Nephron (organoid): Measurements from ENCODE around the gene CACNA1I.

ENCODE experiments used
- H3K27ac Mint-ChIP-seq, 3 experiments: 2 replicates each; pipeline ENCODE4 v1.8.0; 2020; ENCODE audit warnings: mixed read lengths in 3 of 3, mild to moderate bottlenecking in 2 of 3, moderate library complexity in 1 of 3
- H3K27me3 Mint-ChIP-seq: 2 replicates; pipeline ENCODE4 v1.8.0; 2021; ENCODE audit warnings: low read depth, mild to moderate bottlenecking, moderate library complexity, mixed read lengths
- H3K36me3 Mint-ChIP-seq: 2 replicates; pipeline ENCODE4 v1.8.0; 2020; ENCODE audit warnings: low read depth, mixed read lengths
- H3K4me1 Mint-ChIP-seq: 2 replicates; pipeline ENCODE4 v1.8.0; 2020; ENCODE audit warnings: mixed read lengths
- H3K4me3 Mint-ChIP-seq, 3 experiments: 2 replicates each; pipeline ENCODE4 v1.8.0; 2020; ENCODE audit warnings: mild to moderate bottlenecking in 3 of 3, mixed read lengths in 3 of 3, moderate library complexity in 2 of 3
- H3K9me3 Mint-ChIP-seq: 2 replicates; pipeline ENCODE4 v1.8.0; 2020; ENCODE audit warnings: mixed read lengths
- CTCF ChIP-seq, 3 experiments: fragments of 200-600 bp; sonication (generic); IDR thresholded peaks; one replicate each; pipeline ENCODE4 v1.5.0; 2021; ENCODE audit warnings: antibody characterized with exemption in 3 of 3; ENCODE audit not compliant: unreplicated experiment in 3 of 3

Gene CACNA1I

GRCh38 chr22:39703091-39703490 lies 132.5 kb downstream of the CACNA1I start:
- Mint-ChIP-seq H3K27me3 (peaks cover 42% of the 10 kb centered on the region), H3K9me3 (no peaks in the 10 kb centered on the region), H3K27ac (peak overlapping the region; percentile 24 to 84 (median 76)), H3K4me1 (peaks cover 57% of the 10 kb centered on the region), H3K4me3 (peak overlapping the region in 1 of 3 experiments; percentile 41), H3K36me3 (no peaks in the 10 kb centered on the region)
- TF ChIP-seq CTCF (IDR thresholded peaks at IDR 0.05; ENCODE audit: unreplicated experiment in 3 of 3) = no peak

- Mint-ChIP-seq H3K27me3 (peaks cover 47% of the 10 kb centered on the region), H3K4me1 (peaks cover 62% of the 10 kb centered on the region), H3K27ac (peak overlapping the region; percentile 24 to 84 (median 76)), H3K36me3 (no peaks in the 10 kb centered on the region), H3K9me3 (no peaks in the 10 kb centered on the region), H3K4me3 (peak overlapping the region; percentile 46 to 68 (median 47))
- no peak for TF ChIP-seq CTCF (IDR thresholded peaks at IDR 0.05; ENCODE audit: unreplicated experiment in 3 of 3)
Measured at GRCh38 chr22:39703928-39704639, 133.5 kb downstream of the CACNA1I start.

GRCh38 chr22:39705386-39705785 lies 134.8 kb downstream of the CACNA1I start:
- Mint-ChIP-seq H3K4me3 (no peak overlapping the region), H3K27ac (no peak overlapping the region), H3K27me3 (peaks cover 50% of the 10 kb centered on the region), H3K4me1 (peaks cover 67% of the 10 kb centered on the region), H3K9me3 (no peaks in the 10 kb centered on the region), H3K36me3 (no peaks in the 10 kb centered on the region)
- TF ChIP-seq CTCF (IDR thresholded peaks at IDR 0.05; ENCODE audit: unreplicated experiment in 3 of 3) = no peak

- Mint-ChIP-seq H3K27ac (peak overlapping the region in 2 of 3 experiments; percentile 55 to 65), H3K9me3 (no peaks in the 10 kb centered on the region), H3K4me1 (peaks cover 66% of the 10 kb centered on the region), H3K4me3 (peak overlapping the region in 2 of 3 experiments; percentile 23 to 27), H3K36me3 (no peaks in the 10 kb centered on the region), H3K27me3 (peaks cover 48% of the 10 kb centered on the region)
- no peak for TF ChIP-seq CTCF (IDR thresholded peaks at IDR 0.05; ENCODE audit: unreplicated experiment in 3 of 3)
Measured at GRCh38 chr22:39706376-39707140, 136.0 kb downstream of the CACNA1I start.

- no peaks in the 10 kb centered on the region for H3K9me3 Mint-ChIP-seq
Measured at GRCh38 chr22:39707351-39707750, 136.8 kb downstream of the CACNA1I start.

More at GRCh38 chr22:39707351-39707750, 136.8 kb downstream of the CACNA1I start:
- Mint-ChIP-seq H3K4me3 (no peak overlapping the region), H3K36me3 (no peaks in the 10 kb centered on the region), H3K27me3 (peaks cover 56% of the 10 kb centered on the region), H3K27ac (no peak overlapping the region), H3K4me1 (peaks cover 58% of the 10 kb centered on the region)
- TF ChIP-seq CTCF (IDR thresholded peaks at IDR 0.05; ENCODE audit: unreplicated experiment in 3 of 3) = no peak
